Fibroblast of pulmonary artery (primary cell): ENCODE results near the gene NINJ2.

Source experiments
- DNase-seq: peaks from one replicate; pipeline ENCODE4 v3.0.0-alpha.2; 2010; ENCODE audit warnings: low read depth
- H3K4me3 ChIP-seq: replicated peaks from 2 replicates; pipeline ENCODE4 v1.5.1; 2011; ENCODE audit warnings: low read depth, mild to moderate bottlenecking, control low read depth, low read length, moderate library complexity
- TF ChIP-seq, protein P1 (sequence below): IDR thresholded peaks from 2 replicates; pipeline ENCODE4 v1.5.1; 2011; ENCODE audit warnings: mild to moderate bottlenecking, control low read depth, low read length, inconsistent platforms; ENCODE audit errors: missing control alignments

The NINJ2 gene

DNA sequence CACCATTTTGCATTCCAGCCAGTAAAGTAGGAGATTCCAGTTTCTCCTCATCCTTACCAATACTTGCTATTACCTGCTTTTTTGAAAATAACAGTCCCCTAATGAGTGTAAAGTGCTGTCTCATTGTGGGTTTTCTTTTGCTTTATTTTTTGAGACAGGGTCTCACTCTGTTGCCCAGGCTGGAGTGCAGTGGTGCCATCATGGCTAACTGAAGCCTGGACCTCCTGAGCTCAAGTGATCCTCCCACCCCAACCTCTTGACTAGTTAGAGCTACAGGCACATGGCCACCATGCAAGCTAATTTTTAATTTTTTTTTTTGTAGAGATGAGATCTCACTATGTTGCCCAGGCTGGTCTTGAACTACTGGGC, 60.6 kb downstream of the NINJ2 start:
- no peak for DNase-seq
- no peak overlapping the region for H3K4me3 ChIP-seq
- TF ChIP-seq, protein P1, sequence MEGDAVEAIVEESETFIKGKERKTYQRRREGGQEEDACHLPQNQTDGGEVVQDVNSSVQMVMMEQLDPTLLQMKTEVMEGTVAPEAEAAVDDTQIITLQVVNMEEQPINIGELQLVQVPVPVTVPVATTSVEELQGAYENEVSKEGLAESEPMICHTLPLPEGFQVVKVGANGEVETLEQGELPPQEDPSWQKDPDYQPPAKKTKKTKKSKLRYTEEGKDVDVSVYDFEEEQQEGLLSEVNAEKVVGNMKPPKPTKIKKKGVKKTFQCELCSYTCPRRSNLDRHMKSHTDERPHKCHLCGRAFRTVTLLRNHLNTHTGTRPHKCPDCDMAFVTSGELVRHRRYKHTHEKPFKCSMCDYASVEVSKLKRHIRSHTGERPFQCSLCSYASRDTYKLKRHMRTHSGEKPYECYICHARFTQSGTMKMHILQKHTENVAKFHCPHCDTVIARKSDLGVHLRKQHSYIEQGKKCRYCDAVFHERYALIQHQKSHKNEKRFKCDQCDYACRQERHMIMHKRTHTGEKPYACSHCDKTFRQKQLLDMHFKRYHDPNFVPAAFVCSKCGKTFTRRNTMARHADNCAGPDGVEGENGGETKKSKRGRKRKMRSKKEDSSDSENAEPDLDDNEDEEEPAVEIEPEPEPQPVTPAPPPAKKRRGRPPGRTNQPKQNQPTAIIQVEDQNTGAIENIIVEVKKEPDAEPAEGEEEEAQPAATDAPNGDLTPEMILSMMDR, result no peak

DNA sequence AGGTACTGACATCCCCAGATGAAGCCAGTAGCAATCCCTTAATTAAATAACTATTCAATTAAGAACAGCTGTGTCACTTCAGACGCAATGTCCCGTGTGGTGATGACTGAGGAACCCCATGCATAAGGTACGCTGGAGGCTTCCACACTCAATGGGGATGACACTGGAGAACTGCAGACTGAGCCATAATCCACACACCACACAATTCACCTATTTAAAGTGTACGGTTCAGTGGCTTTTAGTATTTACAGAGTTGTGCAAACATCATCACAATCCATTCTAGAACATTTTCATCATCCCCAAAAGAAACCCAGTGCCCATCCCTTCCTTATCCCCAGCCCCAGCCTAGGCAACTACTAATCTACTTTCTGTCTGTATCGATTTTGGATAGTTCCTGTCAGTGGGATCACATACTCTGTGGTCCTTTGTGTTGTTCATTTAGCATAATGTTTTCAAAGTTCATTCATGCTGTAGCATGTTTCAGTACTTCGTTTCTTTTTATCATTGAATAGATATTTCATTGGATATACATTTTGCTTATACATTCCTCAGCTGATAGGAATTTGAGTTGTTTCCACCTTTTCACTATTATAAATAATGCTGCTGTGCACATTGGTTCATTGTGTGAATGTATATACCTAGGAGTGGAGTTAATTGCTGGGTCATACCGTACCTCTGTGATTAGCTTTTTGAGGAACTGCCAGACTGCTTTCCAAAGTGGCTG, 61.1 kb downstream of the NINJ2 start:
- DNase-seq, result no peak
- TF ChIP-seq, protein P1, result no peak
- no peak overlapping the region for H3K4me3 ChIP-seq

DNA sequence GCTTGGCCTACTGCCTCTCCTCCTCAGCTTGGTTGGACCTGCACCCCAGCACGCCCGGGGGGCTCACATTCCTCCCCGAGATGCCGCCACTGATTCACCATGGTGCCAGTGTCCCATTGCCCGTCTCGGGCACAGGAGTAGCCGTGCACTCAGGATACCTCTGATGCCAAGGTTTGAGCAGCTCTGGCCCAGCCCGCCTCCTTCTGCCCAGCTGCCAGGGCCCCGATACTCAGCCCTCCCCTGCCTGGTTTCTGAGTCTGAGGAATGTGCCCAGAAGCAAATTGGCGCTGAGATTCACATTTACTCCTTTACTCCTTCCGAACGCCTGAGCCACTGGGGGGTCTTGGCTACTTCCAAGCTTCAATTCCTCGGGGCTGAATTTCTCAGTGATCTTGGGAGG, 63.5 kb downstream of the NINJ2 start:
- TF ChIP-seq, protein P1, result no peak
- no peak overlapping the region for H3K4me3 ChIP-seq
- DNase-seq, result no peak

DNA sequence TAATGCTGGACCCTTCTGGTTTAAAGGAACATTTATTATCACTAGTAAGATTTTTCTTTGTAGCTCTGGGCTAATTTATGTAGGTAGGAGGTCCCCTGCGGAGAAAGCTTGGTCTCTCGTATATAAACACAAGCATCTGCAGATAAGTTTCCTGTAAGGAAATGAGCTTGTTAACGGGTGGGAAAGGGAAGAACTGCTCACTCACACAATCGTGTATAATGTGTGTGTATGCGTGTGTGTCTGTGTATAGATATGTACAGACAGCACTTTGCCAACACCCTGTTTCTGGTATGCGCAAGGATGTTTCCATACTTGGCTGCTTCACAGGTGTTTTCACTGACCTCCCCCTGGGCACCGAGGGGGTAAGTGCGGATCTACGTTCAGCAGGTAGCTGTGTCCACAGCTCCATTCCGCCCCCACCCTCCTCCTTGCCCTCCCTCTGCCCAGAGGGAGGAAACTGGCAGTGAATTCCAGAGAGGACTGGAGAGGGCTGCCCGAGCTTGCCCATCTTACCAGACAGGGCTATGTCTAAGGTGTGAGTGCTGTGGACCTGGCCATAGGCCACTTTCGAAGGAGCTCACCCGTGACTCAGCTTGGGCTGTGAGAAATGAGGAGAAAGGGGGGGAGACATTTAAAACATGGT, 65.2 kb downstream of the NINJ2 start:
- no peak overlapping the region for H3K4me3 ChIP-seq
- TF ChIP-seq, protein P1, result no peak
- DNase-seq, result no peak

DNA sequence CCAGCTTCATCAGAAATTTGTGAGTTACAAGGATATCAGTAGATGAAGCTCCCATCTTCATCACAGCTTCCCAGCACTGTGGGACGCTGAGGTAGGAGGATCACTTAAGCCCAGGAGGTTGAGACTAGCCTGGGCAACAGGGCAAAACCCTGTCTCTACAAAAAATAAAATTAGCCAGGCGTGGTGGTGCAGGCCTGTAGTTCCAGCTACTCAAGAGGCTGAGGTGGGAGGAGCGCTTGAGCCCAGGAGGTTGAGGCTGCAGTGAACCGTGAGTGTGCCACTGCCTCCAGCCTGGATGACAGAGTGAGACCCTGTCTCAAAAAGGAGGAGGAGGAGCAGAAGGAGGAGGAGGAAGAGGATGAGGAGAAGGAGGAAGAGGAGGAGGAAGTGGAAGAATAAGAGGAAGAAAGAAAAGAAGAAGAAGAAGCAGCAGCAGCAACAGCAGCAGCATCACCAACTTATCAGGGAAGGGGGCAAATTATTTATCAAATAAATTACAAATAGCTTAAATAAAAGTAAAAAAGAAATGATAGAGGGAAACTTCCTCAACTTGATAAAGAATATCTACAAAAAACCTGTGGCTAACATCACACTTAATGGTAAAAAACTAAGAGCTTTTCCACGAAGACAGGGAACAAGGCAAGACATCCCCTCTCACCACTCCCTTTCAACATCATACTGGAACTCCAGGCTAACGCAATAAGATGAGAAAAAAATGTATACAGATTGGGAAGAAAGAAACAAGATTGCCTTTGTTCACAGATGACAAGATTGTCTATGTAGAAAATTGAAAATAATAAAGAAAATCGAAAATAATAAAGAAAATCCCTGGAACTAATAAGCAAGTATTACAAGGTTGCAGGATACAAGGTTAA, 69.6 kb downstream of the NINJ2 start:
- no peak overlapping the region for H3K4me3 ChIP-seq
- DNase-seq, result no peak
- TF ChIP-seq, protein P1, result no peak

DNA sequence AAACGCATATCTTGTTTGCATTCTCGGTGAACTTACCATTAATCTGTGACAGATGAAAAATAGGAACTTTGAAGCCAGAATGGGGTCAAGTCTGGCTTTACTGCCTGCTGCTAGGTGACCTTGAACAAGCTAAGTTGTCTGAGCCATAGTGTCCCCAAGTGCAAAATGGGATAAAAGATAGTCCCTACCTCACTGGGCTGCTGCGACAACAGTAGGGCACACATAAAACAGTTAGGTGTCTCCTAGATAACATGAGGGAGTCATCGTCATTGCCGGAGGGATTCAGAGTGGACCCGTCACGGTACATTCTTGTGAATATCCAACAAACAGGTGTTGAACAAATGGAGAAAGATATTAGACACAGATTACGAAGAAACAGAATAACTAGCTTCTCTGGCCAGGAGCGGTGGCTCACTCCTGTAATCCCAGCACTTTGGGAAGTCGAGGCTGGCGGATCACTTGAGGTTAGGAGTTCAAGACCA, 71.2 kb downstream of the NINJ2 start:
- no peak overlapping the region for H3K4me3 ChIP-seq
- DNase-seq, result no peak

More for the DNA sequence above, 71.2 kb downstream of the NINJ2 start:
- TF ChIP-seq, protein P1, result no peak
